Colonic mucosa (tissue), 4 donors: ENCODE results near the gene NRN1. TPM values are rescaled to one million over a fixed set of nuclear protein-coding genes. Genes with fewer than 3 reads are reported as not detected.
A peak's percentile ranks its signal among the peaks of the same experiment; 100 is the strongest.

ENCODE experiments used
- DNase-seq: peaks from one replicate; pipeline ENCODE4 v3.0.0-alpha.2; 2020
- H3K27ac ChIP-seq: fragments of 200-600 bp; one replicate; pipeline ENCODE4 v1.8.0; 2021
- H3K27me3 ChIP-seq: fragments of 200-600 bp; one replicate; pipeline ENCODE4 v1.8.0; 2021
- H3K36me3 ChIP-seq: fragments of 200-600 bp; one replicate; pipeline ENCODE4 v1.8.0; 2021
- H3K4me1 ChIP-seq: fragments of 200-600 bp; one replicate; pipeline ENCODE4 v1.8.0; 2021; ENCODE audit warnings: mild to moderate bottlenecking
- H3K4me3 ChIP-seq: fragments of 200-600 bp; one replicate; pipeline ENCODE4 v1.8.0; 2021
- H3K9ac ChIP-seq, 2 donors: one replicate each; pipeline ENCODE4 v1.7.0; 2013; ENCODE audit warnings: control low read depth in 2 of 2, low read depth in 2 of 2, low read length in 2 of 2
- H3K9me3 ChIP-seq: fragments of 200-600 bp; one replicate; pipeline ENCODE4 v1.8.0; 2021
- intact Hi-C: fragments of 100-400 bp; cut with DNase I; formaldehyde crosslinking; loops from one replicate; pipeline ENCODE4 v1.14.1; 2022
- total RNA-seq, 2 donors: library from RNA; stranded (reverse); fragmentation: NEBNext Ultra II Directional in 1 of 2; extraction: Animal tissue kit (Norgen Biotek cat#: 25700) in 1 of 2; gene quantifications; one replicate each; pipeline ENCODE4 v1.2.1, GENCODE V29; 2021
- TF ChIP-seq, protein P1 (sequence below): fragments of 200-600 bp; IDR thresholded peaks from one replicate; pipeline ENCODE4 v1.8.0; 2022; ENCODE audit warnings: antibody characterized with exemption, mild to moderate bottlenecking
- donor health status: healthy.
- donor health status: DM: no; HTN: no; CAD: no.
- donor health status: DM: no; HTN: no; CAD: no.

Gene NRN1
- total RNA-seq, 2 donors from 2014 or later = 1.6 to 4.5 TPM

DNA sequence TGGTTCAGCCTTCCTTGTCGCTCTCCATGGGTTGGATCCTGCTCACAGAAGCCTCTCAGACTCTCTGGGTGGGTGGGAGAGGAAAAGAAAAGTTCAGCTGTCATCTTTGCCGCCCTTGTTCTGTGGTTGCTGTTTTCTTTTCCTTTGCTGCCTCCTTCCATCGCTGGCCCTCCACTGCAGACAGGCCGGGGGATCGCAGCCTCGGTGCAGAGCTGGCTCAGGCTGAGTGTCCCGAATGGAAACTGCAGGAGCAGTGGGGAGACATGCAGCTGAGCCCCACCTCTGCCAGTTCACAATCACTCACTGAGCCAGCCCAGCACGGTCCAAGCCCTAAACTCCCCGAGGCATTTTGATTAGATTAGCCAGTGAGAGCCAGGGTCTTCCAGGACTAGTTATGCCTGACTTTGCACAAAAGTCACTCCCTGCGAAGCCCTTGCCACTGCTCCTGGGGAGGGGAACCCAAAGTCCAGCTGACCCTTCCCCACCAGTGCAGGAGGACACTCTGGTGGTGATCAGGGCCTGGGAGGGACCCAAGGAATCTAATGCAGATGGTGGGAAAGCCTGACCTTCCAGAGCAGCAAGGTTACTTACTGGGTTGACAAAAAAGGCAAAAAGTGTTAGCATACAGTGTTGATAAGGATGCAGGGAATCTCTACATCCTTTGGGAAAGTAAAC is 14.0 kb downstream of the NRN1 start:
- Histone ChIP-seq H3K4me3 (no peak overlapping the region), H3K4me1 (peaks cover 16% of the 10 kb centered on the region), H3K27ac (no peak overlapping the region), H3K9ac (no peak overlapping the region), H3K27me3 (peaks cover 50% of the 10 kb centered on the region), H3K9me3 (no peaks in the 10 kb centered on the region), H3K36me3 (no peaks in the 10 kb centered on the region)
- TF ChIP-seq, protein P1, sequence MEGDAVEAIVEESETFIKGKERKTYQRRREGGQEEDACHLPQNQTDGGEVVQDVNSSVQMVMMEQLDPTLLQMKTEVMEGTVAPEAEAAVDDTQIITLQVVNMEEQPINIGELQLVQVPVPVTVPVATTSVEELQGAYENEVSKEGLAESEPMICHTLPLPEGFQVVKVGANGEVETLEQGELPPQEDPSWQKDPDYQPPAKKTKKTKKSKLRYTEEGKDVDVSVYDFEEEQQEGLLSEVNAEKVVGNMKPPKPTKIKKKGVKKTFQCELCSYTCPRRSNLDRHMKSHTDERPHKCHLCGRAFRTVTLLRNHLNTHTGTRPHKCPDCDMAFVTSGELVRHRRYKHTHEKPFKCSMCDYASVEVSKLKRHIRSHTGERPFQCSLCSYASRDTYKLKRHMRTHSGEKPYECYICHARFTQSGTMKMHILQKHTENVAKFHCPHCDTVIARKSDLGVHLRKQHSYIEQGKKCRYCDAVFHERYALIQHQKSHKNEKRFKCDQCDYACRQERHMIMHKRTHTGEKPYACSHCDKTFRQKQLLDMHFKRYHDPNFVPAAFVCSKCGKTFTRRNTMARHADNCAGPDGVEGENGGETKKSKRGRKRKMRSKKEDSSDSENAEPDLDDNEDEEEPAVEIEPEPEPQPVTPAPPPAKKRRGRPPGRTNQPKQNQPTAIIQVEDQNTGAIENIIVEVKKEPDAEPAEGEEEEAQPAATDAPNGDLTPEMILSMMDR = no peak
- intact Hi-C loops = no loop called here
- DNase-seq = no peak

DNA sequence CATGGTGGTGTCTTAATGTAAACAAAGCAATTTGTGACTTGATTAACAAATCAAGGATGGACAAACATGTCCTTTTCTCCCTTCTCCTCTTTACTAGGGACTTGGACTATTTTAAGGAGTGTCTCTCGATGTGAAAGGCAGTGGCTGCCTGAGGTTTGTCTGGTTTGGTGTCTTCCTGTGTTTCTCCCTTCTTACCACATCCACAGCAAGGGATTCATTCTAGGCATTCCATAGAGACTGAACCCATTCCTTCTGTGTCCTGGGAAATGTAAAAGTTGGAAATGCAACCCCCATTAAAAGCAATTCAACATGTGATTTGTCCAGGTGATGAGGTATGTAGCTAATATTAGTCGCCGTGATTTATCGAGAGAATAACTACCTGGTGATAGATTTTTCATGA is 15.9 kb downstream of the NRN1 start:
- TF ChIP-seq, protein P1 = no peak
- Histone ChIP-seq H3K4me1 (no peaks in the 10 kb centered on the region), H3K4me3 (no peak overlapping the region), H3K36me3 (no peaks in the 10 kb centered on the region), H3K27ac (no peak overlapping the region), H3K27me3 (peaks cover 32% of the 10 kb centered on the region), H3K9me3 (no peaks in the 10 kb centered on the region), H3K9ac (no peak overlapping the region)
- DNase-seq = no peak
- intact Hi-C loops = no loop called here

DNA sequence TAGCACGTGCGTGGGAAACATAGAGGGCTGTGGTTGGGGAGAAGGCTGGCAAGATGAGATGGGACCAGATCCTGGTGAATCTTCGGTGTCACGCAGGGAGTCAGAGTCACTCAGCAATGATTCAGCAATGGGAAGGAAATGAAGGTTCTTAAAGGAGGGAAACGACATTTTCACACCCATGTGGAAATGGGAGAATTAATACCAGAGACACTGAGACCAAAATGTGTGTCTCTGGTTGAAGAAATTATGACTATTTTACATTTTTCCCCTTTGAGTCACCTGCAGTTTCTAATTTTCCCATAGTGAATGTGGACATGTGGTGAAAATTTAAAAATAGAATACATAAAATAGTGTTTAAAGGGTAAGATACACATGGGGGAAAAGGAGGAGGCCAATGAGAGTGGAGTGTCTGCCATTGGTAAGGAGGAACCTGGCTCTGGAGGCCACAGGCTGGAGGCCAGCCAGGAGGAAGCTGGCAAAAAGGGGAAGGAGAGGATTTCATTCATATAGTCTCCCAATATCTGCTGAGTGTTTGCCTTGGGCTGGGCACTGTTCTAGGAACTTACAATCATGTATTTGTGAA is 17.5 kb downstream of the NRN1 start:
- H3K27ac ChIP-seq = no peak overlapping the region
- peak; percentile 24 for DNase-seq
- intact Hi-C loops = no loop called here
- H3K4me3 ChIP-seq = no peak overlapping the region
- H3K9me3 ChIP-seq = no peaks in the 10 kb centered on the region
- TF ChIP-seq, protein P1 = no peak
- H3K4me1 ChIP-seq = no peaks in the 10 kb centered on the region
- peaks cover 17% of the 10 kb centered on the region for H3K27me3 ChIP-seq
- H3K36me3 ChIP-seq = no peaks in the 10 kb centered on the region
- no peak overlapping the region for H3K9ac ChIP-seq

DNA sequence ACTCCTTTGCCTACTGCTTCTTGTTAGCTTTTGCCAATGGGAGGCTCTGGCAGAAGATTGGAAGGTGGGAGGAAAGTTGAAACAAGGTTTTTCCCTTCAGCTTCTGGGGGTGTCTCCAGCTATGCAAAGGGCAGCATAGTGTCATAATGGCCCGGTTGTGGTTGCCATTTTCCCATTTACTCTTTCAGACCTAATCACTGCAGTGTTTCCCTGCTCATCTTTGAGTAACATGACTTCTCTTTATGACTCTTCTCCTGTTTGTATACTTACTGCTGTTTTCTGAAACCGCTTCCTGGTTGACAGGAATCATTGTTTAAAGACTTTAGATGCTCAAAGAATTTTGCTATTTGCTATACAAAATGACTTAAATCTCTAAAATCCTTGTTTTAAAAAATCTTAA is 19.9 kb downstream of the NRN1 start:
- TF ChIP-seq, protein P1 = no peak

DNA sequence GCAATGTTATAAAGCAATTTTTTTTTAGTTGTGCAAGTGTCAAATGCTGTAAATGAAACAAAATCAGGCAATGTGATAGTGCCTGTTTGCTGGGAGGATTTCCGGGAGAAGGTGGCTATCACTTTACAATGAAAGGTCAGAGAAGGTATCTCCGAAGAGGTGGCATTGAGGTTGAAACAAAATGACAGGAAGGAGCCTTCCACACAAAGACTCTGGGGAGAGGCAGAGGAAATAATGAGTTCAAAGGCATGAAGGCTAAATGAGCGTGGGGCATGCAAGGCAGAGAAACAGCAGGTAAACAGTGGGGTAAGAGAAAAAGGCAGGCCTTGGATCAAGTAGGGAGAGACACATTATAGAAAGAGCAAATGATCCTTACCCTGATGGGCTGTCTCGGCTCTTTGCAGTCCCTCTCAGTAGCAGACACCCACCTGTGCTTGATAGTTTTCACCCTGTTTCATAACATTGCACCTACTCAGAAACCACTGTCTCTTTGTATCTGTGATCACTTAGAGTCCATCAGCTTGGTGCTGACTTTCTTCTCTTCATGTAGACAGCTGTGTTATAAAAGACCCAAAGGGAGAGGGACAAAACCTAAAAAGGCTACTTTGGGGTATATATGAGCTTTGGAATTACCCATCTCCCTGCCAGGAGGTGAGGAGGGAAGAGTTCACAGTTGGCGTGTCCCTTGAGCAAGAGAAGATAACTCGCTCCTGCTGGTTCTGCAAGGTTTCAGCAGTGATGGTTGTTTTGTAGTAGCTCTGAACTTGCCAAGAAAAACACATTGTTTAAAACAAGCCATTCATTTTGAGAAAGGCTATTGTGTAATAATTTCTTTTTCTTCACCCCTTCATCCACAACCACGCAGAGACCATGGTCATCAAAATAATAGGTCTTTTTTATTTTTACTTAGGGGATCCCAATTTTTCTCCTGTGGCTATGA is 22.3 kb downstream of the NRN1 start:
- intact Hi-C loops = no loop called here

More for the DNA sequence above, 19.9 kb downstream of the NRN1 start:
- Histone ChIP-seq H3K4me3 (no peak overlapping the region), H3K4me1 (no peaks in the 10 kb centered on the region), H3K36me3 (no peaks in the 10 kb centered on the region), H3K9me3 (no peaks in the 10 kb centered on the region), H3K27ac (no peak overlapping the region), H3K9ac (no peak overlapping the region), H3K27me3 (no peaks in the 10 kb centered on the region)
- intact Hi-C loops = no loop called here
- DNase-seq = no peak

More for the DNA sequence above, 22.3 kb downstream of the NRN1 start:
- TF ChIP-seq, protein P1 = no peak
- H3K4me3 ChIP-seq = no peak overlapping the region
- H3K9ac ChIP-seq = no peak overlapping the region
- no peaks in the 10 kb centered on the region for H3K4me1 ChIP-seq
- H3K9me3 ChIP-seq = no peaks in the 10 kb centered on the region
- no peak for DNase-seq
- H3K36me3 ChIP-seq = no peaks in the 10 kb centered on the region
- no peaks in the 10 kb centered on the region for H3K27me3 ChIP-seq
- no peak overlapping the region for H3K27ac ChIP-seq
